ENCODE data around the gene GUCY2C.

GUCY2C gene

DNA sequence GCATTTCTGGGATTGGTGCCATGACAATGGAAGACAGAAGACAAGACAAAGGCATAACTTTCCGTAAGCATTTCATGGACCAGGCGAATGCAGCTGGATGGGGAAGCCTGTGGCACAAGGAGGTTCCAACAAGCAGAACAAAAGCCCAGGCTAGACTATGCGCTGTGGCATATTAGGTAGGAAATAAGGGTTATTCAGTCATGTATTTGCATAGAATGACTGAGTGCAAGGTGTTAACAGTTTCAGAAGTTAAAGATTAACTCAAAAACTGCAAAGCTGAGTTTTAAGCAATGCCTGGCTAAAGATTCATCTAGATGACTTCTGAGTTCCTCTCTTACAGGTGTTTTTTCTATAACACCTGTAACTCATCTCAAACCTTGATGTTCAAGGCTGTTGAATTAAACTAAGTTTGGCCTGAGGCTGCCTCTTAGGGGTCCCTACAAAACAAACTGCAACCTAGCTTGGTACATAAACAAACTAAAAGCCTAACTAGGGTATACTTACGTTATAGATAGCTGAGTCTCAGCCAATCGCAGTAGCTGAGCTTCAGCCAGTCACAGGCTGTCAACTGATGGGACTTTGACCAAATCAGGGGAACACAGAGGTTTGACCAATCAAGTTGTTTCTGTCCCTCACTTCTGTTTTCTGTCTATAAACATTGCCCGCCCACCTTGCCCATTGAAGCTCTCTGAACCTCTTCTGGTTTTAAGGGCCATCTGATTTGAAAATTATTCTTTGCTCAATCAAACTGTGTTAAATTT, 76.5 kb downstream of the GUCY2C start:
- DNase-seq: no peak

- DNase-seq: no peak
Measured at GRCh38 chr12:14618983-14619382, 77.4 kb downstream of the GUCY2C start.

GRCh38 chr12:14614704-14615121, 81.7 kb downstream of the GUCY2C start:
- no peak for DNase-seq

- no peak for DNase-seq
Measured at GRCh38 chr12:14613718-14614117, 82.7 kb downstream of the GUCY2C start.

GRCh38 chr12:14612898-14613445, 83.4 kb downstream of the GUCY2C start:
- DNase-seq: no peak

DNA sequence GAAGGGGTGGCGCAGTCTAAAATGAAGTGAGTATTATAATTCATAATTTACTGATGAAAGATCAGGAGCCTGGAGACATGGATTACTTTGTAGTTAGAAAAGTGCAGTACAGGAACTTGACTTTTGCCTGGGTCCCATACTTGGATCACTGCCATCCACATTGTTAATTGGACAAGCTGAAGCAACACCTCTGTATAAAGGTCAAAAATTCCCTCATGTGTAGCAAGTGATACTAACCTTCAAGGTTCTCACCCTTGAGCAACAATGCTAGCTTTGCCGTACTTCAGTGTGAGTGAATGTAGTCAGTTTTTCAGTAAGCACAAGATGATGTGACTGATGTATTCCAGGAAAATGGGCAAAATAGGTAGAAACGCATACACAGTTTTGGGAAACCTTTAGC, 84.1 kb downstream of the GUCY2C start:
- DNase-seq: no peak

- no peak for DNase-seq
Measured at GRCh38 chr12:14611640-14612203, 84.7 kb downstream of the GUCY2C start.

DNA sequence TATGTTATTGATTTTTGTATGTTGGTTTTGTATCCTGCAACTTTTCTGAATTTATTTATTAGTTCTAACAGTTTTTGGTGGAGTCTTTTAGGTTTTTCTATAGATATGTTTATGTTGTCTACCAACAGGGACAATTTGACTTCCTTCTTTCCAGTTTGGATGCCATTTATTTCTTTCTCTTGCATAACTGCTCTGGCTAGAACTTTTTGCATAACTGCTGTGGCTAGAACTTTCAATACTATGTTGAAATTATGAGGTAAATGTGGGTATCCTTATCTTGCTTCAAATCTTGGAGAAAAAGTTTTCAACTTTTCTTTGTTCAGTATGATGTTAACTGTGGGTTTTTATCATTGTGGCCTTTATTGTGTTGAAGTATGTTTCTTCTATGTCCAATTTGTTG, 88.8 kb downstream of the GUCY2C start:
- DNase-seq: no peak

DNA sequence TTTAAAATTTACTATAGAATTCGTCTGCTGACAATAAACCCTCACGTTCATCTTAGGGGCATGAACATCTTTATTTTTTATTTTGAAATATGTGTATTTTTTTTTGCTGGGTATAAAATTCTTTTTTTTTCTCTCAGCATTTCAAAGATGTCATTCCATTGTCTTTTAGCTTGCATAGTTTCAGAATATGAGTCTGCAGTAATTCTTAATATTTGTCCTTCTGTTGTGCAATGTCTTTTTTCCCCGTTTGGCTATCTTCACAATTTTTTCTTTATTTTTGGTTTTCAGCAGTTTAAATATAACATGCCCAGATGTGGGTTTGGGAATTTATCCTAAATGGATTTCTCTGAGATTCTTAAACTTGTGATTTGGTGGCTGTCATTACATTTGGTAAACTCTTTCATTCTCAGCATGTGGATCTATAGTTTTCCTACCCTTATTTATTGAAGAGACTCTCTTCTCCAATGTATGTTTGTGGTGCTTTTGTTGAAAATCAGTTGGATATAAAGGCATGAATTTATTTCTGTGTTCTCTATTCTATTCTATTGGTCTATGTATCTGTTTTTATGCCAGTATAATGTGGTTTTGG, 90.9 kb downstream of the GUCY2C start:
- DNase-seq: no peak

DNA sequence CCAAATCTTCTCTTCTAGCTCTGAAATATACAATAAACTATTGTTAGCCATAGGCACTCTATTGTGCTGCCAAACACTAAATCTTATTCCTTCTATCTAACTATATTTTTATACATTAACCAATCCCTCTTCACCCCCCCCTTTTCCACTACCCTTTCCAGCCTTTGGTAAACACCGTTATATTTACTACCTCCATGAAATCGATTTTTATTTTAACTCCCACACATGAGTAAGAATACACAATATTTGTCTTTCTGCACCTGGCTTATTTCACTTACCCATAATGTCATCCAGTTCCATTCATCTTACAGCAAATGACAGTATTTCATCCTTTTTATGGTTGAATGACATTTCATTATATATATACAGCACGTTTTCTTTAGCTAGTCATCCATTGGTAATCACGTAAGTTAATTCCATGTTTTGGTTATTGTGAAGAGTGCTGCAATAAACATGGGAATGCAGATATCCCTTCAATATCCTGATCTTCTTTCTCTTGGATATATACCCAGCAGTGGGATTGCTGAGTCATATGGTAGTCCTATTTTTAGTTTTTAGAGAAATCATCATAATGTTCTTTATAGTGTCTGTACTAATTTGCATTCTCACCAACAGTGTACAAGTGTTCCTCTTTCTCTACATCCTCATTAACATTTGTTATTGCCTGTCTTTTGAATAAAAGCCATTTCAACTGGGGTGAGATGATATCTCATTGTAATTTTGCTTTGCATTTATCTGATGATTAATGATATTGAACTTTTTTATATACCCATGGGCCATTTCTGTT, 94.5 kb downstream of the GUCY2C start:
- no peak for DNase-seq

GRCh38 chr12:14597480-14597879, 98.9 kb downstream of the GUCY2C start:
- DNase-seq: no peak

- no peak for DNase-seq
Measured at GRCh38 chr12:14591719-14592118, 104.7 kb downstream of the GUCY2C start.

GRCh38 chr12:14589169-14590004, 107.0 kb downstream of the GUCY2C start:
- DNase-seq: no peak

DNA sequence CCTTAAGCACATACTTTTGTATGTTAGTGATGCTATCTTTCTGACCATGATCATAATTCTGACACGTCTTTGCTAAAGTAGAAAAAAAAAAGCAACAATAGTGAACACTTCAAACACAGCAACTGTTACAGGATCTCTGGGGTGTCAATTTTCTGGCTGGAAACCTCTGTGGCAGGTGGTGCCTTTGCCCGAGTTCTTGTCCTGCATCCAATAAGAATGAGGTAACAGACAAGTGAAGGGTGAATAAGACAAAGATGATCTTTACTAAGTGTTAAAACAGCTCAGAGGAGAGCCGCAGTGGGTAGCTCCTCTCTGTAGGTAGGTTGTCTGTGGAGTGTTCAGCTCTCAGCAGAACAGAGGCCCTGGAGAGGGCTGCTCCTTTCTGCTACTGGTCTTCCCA, 107.8 kb downstream of the GUCY2C start:
- no peak for DNase-seq

GRCh38 chr12:14578646-14579045, 117.8 kb downstream of the GUCY2C start:
- no peak for DNase-seq

GRCh38 chr12:14577344-14577743, 119.1 kb downstream of the GUCY2C start:
- no peak for DNase-seq

DNA sequence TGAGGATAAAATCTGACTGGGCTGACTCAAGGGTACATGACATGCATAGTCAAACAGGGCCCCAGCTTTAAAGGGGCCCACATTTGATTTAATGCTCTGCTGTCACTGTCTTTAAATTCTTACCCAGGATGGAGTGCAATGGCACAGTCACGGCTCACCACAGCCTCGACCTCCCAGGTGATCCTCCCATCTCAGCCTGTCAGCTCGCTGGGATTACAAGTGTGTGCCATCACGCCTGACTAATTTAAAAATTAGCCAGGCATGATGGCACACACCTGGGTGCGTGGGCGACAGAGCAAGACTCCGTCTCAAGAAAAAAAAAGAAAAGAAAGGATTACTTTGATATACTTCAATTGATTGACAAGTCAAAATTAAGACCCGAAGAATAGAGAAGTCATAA, 119.5 kb downstream of the GUCY2C start:
- no peak for DNase-seq

GRCh38 chr12:14575585-14575984, 120.8 kb downstream of the GUCY2C start:
- DNase-seq: no peak

DNA sequence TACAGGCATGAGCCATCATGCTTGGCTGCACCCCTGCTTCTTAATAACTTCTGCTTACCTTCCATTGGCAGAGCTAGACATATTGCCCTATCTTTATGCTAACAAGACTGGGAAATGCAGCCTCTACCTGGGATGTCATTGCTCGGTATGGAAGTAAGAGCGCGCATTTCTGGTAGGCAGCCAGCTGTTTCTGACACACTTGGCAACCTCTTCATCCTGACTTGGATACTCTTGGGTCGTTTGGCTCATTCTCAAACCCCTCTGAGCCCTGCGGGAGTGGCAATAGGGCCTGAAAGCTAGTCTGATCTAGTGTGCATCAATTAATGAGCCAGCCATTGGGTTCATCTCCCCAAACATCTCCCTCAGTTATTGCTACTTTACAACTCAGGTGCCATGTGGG, 123.3 kb downstream of the GUCY2C start:
- DNase-seq: no peak

- DNase-seq: no peak
Measured at GRCh38 chr12:14572401-14572800, 124.0 kb downstream of the GUCY2C start.

- DNase-seq: no peak
Measured at GRCh38 chr12:14571779-14572178, 124.6 kb downstream of the GUCY2C start.

DNA sequence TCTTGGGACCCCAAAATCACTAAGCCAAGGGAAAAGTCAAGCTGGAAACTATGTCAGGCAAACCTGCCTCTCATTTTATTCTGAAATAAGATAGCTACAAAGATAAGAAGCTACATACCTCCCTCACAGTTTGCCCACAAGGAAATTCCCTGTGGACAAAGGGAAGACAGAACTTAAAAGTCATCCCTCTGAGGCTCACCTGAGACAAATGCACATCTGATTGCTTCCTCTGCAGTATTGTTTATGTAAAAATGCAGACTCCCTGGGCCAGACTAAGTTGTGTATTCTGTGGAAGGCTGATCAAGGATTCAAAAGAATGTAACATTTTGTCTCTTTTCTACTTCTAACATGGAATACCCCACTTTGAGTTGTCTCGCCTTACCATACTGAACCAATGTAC, 126.2 kb downstream of the GUCY2C start:
- no peak for DNase-seq
